ENCODE results near the gene POLR2J3. TPM values are rescaled to one million over a fixed set of nuclear protein-coding genes. Genes with fewer than 3 reads are reported as not detected.
"Not testable (repeated sequence)": the region's sequence is repeated elsewhere in the genome, so short reads cannot be mapped to it uniquely, and the experiment has no call there.

The POLR2J3 gene
- total and polyA plus RNA-seq, 10 donors, result 26.9 to 67.3 (median 43.7) TPM

DNA sequence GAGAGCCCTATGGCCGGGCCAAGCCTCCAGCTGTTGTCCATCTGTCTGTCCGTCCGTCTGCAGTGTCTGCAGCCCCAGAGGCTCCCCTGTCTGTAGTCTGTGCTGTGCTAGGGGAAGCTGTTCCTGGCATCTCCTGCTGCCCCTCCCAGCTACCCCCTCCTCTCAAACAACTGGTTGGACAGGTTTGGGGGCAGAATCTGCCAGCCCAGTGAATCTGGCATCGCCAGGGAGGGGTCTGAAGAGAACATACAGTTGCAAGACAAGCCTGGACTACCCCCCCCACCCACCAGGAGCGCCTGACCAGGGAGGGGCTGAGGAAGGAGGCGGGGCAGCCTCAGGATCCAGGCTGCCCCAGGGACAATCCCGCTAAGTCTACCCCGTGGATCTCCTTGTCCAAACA lies 28.8 kb downstream of the POLR2J3 start, which contains the start of gene UPK3BL2:
TSS of gene UPK3BL2 (minus strand) at position 101 of the 400 bp plus-strand sequence. CDS start at position 41, 60 bp downstream.
- H3K36me3 ChIP-seq; H3K4me1 ChIP-seq; DNase-seq; H3K27me3 ChIP-seq (replicated peaks in 1 of 7); H3K9me3 ChIP-seq; H3K4me3 ChIP-seq; H3K27ac ChIP-seq; intact Hi-C loops (cut with DNase I; ENCODE audit: low total_unique reads): not testable (repeated sequence)
- no CpG with 5 or more reads among the region's 8 CpGs for WGBS, 5 donors

GRCh38 chr7:102542771-102543170 lies 29.6 kb downstream of the POLR2J3 start:
- H3K27me3 ChIP-seq (replicated peaks in 1 of 7); H3K27ac ChIP-seq; H3K36me3 ChIP-seq; intact Hi-C loops (cut with DNase I; ENCODE audit: low total_unique reads); DNase-seq; H3K4me3 ChIP-seq; H3K9me3 ChIP-seq; H3K4me1 ChIP-seq: not testable (repeated sequence)
- WGBS, 5 donors, result 80 to 100% (median 95%) methylated on average over 1 to 7 of the region's 11 CpGs

DNA sequence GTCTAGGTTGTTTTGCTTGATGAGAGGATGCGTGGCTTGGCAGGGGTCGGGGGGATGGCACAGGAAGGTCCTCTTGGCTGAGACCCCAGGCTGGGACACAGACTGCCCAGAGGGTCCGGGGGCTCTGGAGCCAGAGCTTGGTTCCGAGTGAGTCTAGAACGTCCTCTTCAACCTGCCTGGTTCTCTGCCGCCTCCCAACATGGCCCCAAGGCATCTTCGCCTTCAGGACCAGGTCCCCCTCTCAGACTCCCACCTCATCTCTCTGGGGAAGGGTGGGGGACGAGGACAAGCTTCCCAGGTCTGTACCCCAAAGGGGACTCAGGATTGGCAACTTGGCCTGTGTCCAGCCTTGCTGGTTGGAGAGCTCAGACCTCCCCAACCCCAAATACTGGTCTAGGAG lies 30.3 kb downstream of the POLR2J3 start:
- H3K4me3 ChIP-seq; H3K9me3 ChIP-seq; H3K27me3 ChIP-seq (replicated peaks in 1 of 7); H3K36me3 ChIP-seq; H3K4me1 ChIP-seq; H3K27ac ChIP-seq; intact Hi-C loops (cut with DNase I; ENCODE audit: low total_unique reads); DNase-seq: not testable (repeated sequence)
- 90 to 100% (median 95%) methylated on average over 3 of the region's 8 CpGs; no CpG with 5 or more reads in 2 of the 5 donors for WGBS, 5 donors

DNA sequence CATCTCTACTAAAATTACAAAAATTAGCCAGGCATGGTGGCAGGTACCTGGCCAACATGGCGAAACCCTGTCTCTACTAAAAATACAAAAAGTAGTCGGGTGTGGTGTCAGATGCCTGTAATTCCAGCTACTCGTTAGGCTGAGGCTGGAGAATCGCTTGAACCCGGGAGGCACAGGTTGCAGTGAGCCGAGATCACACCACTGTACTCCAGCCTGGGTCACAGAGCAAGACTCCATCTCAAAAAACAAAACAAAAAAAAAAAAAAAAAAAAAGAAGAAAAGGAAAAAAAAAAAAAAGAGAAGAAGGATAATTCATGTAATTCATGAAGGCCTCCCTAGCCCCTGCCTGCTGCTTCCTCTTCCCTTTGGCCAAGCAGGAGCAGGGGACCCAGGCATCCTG lies 31.8 kb downstream of the POLR2J3 start:
- H3K27ac ChIP-seq; DNase-seq; H3K4me3 ChIP-seq; H3K4me1 ChIP-seq; H3K36me3 ChIP-seq; intact Hi-C loops (cut with DNase I; ENCODE audit: low total_unique reads); H3K9me3 ChIP-seq; H3K27me3 ChIP-seq (replicated peaks in 1 of 7): not testable (repeated sequence)
- WGBS, 5 donors, result 89 to 97% (median 94%) methylated on average over 4 of the region's 6 CpGs

- H3K9me3 ChIP-seq; intact Hi-C loops (cut with DNase I; ENCODE audit: low total_unique reads); H3K4me1 ChIP-seq; H3K4me3 ChIP-seq; H3K27ac ChIP-seq; H3K27me3 ChIP-seq (replicated peaks in 1 of 7); H3K36me3 ChIP-seq; DNase-seq: not testable (repeated sequence)
- WGBS, 5 donors, result 16 to 78% (median 39%) methylated on average over 1 to 4 of the region's 8 CpGs
Measured at GRCh38 chr7:102535062-102535615, 37.2 kb downstream of the POLR2J3 start.

- H3K4me1 ChIP-seq; H3K4me3 ChIP-seq; H3K27ac ChIP-seq; H3K9me3 ChIP-seq; intact Hi-C loops (cut with DNase I; ENCODE audit: low total_unique reads); H3K36me3 ChIP-seq; DNase-seq; H3K27me3 ChIP-seq (replicated peaks in 1 of 7): not testable (repeated sequence)
- WGBS, 5 donors, result 81 to 95% (median 83%) methylated on average over 2 of the region's 2 CpGs
Measured at GRCh38 chr7:102532127-102532526, 40.3 kb downstream of the POLR2J3 start.

DNA sequence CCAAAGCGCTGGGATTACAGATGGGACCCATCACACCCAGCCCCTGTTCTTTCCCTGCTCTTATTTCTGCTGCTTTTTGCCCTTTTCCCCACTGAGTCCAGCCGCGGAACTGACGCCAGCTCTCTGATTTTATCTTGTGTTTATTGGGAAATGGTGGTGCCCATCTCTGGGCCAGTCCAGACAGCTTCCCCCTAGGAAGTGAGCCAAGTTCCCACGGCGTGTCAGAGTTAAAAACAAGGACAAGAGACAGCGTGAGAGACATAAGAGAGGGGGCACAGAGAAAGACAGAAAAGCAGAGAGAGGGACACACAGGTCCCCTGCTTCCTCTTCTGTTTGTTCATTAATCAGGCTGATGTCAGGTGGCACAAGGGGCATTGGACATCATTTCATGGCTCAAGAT lies 40.8 kb downstream of the POLR2J3 start:
- intact Hi-C loops (cut with DNase I; ENCODE audit: low total_unique reads), result not testable (repeated sequence)
- WGBS, 5 donors, result no CpG with 5 or more reads among the region's 7 CpGs

DNA sequence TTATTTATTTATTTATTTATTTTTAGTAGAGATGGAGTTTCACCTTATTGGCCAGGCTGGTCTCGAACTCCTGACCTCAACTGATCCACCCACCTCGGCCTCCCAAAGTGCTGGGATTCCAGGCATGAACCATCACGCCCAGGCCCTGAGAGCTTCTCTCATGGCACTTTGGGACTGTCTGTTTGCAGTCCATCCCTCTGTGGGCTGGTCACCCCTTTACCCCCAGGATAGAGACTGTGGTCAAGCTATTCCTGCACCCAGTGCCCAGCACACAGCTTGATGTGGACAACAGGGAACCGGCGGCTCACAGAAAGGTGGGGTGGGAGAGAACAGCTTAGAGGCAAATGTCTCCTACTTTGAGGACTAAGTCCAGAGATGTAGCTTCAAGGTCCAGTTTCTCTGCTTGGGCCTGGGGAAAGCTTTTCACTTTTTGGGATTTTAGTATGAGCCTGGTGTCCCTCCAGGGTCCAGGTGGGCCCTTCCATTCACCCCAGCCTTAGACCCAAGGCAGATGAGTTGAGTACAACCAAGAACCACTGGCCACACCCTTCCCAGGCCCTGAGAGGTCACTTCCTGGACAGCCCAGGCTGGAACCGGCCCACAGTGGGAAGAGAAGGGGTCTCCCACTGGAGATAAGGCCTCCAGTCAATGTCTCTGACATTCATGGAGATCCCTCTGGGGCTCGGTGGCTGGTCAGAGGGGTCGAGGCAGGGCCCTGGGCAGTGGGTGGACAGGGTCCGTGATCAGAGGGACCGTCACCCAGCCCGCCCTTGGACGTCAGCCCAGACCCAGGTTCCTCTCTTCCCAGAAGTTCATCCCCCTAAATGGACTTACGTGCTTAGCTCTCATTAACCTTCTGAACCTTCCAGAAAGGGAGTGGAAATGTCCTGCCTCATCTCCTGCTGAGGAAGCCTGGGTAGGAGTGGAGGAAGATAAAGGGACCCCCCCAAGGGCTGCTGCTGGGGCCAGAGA lies 44.3 kb downstream of the POLR2J3 start:
- DNase-seq; H3K27me3 ChIP-seq (replicated peaks in 1 of 7); H3K4me1 ChIP-seq; intact Hi-C loops (cut with DNase I; ENCODE audit: low total_unique reads); H3K36me3 ChIP-seq; H3K4me3 ChIP-seq; H3K27ac ChIP-seq; H3K9me3 ChIP-seq: not testable (repeated sequence)
- 94 to 100% (median 100%) methylated on average over 1 to 4 of the region's 13 CpGs for WGBS, 5 donors

More for the DNA sequence above, 40.8 kb downstream of the POLR2J3 start:
- not testable (repeated sequence) for H3K36me3 ChIP-seq; H3K27me3 ChIP-seq (replicated peaks in 1 of 7); H3K9me3 ChIP-seq; H3K4me1 ChIP-seq; H3K27ac ChIP-seq; H3K4me3 ChIP-seq
- DNase-seq, result peak; percentile 41

DNA sequence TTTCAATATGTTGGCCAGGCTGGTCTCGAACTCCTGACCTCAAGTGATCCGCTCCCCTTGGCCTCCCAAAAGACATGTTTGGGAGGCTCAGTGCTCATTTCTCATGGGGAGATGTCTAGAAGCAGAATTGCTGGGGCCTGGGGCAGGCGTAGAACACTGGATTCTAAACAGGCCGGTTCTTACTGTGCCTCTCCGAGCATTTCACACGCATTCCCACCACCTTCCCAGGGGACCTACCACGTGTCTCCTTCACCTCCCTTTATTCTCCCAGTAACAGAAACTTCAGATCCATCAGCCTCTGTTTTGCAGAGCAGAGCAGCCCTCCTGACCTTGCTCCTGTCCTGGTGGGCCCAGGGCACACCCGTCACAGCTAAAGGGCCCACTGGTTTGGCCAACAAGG lies 45.2 kb downstream of the POLR2J3 start:
- DNase-seq; H3K36me3 ChIP-seq; H3K27ac ChIP-seq; H3K9me3 ChIP-seq; H3K4me3 ChIP-seq; H3K27me3 ChIP-seq (replicated peaks in 1 of 7); intact Hi-C loops (cut with DNase I; ENCODE audit: low total_unique reads); H3K4me1 ChIP-seq: not testable (repeated sequence)
- WGBS, 5 donors, result 86 to 100% (median 89%) methylated on average over 1 of the region's 8 CpGs; no CpG with 5 or more reads in 1 of the 5 donors

GRCh38 chr7:102524803-102525202 lies 47.6 kb downstream of the POLR2J3 start:
- H3K36me3 ChIP-seq; H3K27ac ChIP-seq; H3K4me1 ChIP-seq; H3K4me3 ChIP-seq; DNase-seq; H3K9me3 ChIP-seq; intact Hi-C loops (cut with DNase I; ENCODE audit: low total_unique reads); H3K27me3 ChIP-seq (replicated peaks in 1 of 7): not testable (repeated sequence)
- 20 to 90% (median 77%) methylated on average over 1 of the region's 2 CpGs for WGBS, 5 donors

DNA sequence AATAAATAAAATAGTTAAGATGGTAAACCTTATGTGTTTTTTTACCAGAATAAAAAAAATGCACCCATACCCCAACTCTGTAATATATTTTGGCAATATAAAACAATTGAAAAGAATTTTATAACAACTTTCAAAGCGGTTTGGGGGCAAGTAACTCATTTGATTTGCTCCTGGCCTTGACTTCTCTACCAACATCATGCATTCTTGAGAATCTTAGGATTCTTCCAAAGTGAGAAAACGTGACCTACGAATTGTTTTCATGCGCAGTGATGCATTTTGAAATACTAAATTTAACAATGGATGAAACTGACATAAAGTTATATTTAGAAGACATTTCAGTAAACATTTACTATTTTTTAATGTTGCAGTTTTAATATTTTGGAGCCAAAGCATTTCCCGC lies 51.6 kb downstream of the POLR2J3 start:
- not testable (repeated sequence) for H3K27ac ChIP-seq; H3K27me3 ChIP-seq (replicated peaks in 1 of 7)

More for the DNA sequence above, 51.6 kb downstream of the POLR2J3 start:
- H3K36me3 ChIP-seq; H3K4me3 ChIP-seq; DNase-seq; H3K9me3 ChIP-seq; intact Hi-C loops (cut with DNase I; ENCODE audit: low total_unique reads); H3K4me1 ChIP-seq: not testable (repeated sequence)
- WGBS, 5 donors, result 96 to 100% methylated on average over 3 of the region's 5 CpGs; no CpG with 5 or more reads in 3 of the 5 donors
